HG03520 (cell line): Measurements from ENCODE around the gene CDK5RAP1.

ENCODE experiments used
- ATAC-seq: cut with Tn5 transposase; IDR thresholded peaks from one replicate; pipeline ENCODE4 v1.9.1; 2021; ENCODE audit warnings: mild to moderate bottlenecking, moderate library complexity; ENCODE audit not compliant: unreplicated experiment

CDK5RAP1 gene

DNA sequence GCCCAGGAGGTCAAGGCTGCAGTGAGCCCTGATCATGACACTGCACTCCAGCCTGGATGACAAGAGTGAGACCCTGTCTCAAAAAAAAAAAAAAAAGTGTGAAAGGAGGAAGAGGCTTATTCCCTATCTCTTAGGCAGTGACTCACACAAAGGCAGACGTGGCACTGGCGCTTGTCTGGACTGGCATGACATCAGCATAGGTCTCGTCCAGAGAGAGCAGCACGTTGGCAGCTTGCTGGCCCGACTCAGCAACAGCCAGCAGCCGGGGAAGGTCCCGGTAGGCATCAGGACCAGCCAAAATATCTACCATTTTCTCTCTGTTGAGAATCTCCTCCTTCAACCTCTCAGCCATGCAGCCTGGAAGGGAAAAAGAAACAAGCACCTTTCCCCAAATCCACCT lies 14.1 kb downstream of the CDK5RAP1 start:
- no peak for ATAC-seq

DNA sequence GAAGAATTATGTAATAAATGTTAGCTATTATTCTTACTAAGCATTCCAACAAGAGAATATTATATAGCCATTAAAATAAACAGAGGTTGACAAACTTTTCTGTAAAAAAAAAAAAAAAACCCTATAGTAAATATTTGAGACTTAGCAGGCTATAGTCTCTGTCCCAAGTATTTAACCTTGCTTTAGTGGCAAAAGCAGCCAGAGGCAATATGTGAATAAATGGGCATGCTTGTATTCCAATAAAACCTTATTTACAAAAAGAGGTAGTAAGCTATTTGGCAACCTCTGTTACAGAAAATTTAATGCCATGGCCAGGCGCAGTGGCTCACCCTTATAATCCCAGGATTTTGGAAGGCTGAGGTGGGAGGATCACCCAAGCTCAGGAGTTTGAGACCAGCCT lies 14.6 kb downstream of the CDK5RAP1 start:
- no peak for ATAC-seq

DNA sequence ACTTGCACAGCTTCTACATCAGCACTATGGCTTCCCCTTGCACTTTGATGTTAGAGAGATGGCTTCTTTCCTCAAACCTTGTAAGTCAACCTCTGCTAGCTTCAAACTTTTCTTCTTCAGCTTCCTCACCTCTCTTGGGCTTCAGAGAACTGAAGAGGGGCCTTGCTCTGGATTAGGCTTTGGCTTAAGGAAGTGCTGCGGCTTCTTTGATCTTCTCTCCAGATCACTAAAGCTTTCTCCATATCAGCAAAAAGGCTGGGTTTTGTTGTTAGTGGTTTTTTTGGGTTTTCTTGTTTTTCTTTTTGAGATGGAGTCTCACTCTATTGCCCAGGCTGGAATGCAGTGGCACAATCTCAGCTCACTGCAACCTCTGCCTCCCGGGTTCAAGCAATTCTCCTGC lies 24.0 kb downstream of the CDK5RAP1 start:
- ATAC-seq: no peak

DNA sequence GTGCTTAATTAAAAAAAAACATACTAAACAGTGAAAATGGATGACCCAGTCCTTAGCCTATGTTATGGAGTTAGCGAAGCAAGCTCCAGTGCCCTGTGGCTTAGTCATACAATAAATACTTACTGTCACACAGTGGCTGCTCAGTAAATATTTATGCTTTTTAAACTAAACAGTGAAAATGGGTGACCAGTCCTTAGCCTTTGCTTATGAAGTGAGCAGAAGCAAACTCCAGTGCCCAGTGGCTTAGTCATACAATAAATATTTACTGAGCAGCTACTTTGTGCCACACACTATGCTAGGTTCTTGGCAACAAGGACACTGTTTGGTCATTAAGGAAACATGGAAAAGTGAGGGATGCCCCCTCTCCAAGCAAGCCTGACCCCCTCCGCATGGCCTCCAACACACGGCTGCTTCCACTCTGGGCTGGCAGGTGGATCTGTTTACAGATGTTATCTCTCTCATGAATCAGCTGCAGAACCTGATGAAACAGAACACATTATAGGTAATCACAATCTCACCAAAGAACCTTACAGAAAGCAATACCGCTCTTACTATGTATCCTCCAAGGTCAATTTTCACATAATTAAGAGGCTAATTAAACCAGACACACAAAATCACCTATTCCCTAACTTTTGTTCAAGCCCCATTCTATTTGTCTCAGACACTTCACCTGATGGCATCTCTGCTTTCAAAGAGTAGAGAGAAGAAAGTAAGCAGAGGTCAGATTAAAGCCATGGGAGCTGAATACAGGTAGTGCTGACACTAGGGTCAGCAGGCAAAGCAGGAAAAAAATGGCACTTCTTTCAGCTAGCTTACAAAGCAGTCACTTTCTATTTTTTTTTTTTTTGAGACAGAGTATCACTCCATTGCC lies 27.3 kb downstream of the CDK5RAP1 start:
- no peak for ATAC-seq

DNA sequence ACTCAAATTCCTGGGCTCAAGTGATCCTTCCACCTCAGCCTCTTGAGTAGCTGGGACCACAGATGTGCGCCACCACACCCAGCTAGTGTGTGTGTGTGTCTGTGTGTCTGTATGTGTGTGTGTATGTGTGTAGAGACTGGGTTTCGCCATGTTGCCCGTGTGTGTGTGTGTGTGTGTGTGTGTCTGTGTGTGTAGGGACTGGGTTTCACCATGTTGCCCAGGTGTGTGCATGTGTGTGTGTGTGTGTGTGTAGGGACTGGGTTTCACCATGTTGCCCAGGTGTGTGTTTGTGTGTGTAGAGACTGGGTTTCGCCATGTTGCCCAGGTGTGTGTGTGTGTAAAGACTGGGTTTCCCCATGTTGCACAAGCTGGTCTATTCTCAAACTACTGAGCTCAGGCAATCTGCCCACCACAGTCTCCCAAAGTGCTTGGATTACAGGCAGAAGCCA lies 28.3 kb downstream of the CDK5RAP1 start:
- no peak for ATAC-seq

DNA sequence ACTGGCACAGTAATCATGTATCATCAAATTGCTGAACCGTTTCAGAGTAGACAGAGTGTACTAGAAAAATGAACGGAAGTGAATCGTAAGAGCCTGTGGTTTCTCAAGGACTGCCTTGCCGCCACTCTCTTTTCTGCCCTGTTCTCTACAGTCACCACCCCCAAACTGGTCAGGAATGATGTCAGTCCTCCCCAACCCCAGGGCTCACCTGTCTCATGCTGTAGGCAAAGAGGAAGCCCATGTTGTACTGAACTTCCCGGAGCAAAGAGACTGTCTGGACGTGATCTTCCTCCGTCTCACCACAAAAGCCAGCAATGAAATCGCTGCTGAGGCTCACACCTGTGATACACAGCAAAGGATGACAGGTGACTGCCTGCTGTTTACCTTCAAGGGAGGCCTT lies 31.0 kb downstream of the CDK5RAP1 start:
- ATAC-seq: no peak

DNA sequence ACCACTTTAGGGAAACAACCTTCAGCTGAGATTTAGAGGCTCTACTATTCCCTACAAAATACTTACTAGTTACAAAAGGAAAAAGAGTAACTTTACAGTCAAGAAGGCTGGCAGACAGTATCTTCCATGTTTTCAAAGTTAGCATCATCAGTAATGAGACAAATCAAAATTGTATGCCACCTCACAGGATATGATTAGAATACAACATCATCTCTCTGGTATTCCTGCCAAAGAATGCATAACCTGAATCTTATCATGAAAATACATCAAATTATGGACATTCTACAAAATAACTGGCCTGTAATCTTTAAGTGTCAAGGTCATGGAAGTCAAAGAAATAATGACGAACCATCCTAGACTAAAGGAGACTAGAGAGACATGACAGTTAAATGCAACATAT lies 38.4 kb downstream of the CDK5RAP1 start:
- ATAC-seq: no peak

DNA sequence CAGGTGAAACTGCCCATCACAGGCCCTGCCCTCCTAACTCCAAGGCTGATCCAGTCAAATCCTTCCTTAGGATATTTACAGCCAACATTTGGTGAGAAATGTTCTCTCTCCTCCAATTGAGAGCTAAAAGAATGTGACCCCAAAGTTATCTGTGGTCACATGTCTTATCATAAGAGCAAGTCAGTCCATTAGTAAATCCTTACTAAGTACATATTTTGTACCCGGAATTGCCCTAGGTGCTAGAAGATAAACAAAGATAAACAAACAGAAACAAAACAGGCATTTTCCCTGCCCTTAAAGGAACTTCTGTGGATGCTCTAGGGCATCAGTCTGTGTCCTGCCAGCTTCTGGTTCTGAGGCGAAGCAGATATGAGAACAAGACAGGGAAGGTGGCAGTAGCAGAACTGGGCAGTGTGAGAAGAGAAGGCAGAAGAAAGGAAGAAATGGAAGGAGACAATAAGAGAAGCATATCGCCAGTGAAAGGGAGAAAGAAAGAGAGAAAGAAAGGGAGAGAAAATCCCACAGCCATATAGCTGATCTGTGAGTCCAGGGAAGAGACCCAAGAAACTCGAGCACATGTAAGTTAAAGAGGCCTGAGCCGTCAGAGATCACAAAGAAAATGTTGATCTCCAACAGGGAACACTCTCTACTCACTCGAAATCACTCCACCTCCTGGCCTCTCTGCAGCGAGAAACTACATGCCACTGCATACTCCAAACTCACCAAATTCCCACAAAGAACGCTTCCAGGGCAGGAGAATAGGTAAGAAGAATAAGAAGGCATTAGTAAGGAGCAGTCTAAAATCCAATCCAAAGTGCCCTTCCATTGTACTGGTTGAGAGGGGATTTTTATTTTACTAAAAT lies 41.7 kb downstream of the CDK5RAP1 start:
- ATAC-seq: no peak

DNA sequence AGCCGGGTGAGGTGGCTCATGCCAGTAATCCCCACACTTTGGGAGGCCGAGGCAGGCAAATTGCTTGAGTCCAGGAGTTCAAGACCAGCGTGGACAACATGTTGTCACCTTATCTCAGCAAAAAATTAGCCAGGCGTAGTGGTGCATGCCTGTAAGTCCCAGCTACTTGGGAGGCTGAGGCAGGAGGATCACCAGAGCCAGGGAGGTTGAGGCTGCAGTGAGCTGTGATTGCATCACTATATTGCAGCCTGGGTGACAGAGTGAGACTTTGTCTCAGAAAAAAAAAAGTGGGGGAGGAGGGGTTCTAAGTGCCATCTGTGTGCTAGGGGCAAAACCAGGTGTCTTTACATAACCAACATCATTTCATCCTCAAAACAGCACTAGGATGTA lies 48.3 kb downstream of the CDK5RAP1 start:
- no peak for ATAC-seq

DNA sequence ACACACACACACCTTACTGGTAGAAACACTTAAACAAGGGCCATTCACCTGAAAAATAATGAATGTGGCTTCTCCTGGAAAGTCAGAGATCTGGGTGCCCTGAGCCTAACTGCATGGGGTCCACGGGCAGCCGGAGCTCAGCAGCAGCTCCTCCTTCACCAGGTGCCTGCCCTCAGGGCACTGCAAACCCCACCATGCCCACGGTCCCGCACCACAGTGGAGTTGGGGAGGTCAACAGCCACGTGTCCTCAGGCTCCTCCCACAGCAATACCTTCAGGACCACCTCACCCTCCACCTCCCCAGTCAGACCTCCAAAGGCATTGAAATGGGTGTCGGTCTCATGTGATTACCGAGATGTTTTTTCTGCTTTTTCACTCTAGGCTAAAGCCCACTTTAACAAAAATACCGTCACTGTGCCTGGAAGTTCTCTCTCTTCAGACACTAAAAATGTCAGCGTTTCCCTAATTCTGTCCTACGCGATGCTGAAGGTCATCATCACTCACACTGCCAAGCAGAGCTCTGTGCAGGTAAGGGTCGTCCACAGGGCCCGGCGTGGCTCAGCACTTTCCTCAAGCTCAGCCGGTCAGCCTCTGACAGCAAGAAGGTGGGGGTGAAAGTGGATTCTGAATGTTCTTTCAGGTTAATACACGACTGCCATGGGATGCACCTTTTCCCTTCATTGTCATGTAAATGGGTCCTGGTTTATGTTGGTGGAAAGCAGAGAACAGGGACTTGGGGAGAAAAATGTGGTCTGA lies 48.9 kb downstream of the CDK5RAP1 start:
- no peak for ATAC-seq

DNA sequence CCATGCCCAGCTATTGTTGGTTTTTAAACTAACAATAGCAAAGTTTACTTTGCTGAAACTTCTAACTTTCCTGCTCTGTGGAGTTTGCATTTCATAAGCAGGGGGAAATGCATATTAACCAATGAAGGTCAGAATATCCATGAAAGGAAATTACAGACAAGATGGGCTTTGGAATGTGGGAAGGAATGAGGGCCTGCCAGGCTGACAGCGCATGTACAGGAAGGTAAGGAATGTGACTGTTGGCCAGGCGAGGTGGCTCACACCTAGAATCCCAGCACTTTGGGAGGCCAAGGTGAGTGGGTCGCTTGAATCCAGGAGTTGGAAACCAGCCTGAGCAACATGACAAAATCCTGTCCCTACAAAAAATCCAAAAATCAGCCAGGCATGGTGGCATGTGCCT lies 49.6 kb downstream of the CDK5RAP1 start:
- ATAC-seq: no peak

DNA sequence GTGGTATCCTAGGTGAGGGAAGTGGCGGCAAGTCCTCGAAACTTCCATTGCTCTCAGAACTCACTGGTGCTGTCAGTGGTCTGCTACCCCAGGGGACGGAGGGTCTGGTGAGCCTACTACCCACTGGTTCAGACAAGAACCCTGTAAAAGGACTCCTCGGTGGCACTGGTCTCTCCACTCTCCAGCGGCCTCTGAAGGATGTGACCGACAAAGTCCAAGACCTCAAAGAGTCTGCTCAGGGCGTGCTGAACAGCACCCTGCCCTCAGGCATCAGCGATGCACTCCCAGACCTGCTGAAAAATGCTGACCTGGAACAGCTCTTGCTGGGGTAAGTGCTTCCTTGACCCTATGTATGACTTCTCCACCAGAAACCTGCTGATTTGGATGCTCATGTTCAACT lies 51.8 kb downstream of the CDK5RAP1 start:
- no peak for ATAC-seq

DNA sequence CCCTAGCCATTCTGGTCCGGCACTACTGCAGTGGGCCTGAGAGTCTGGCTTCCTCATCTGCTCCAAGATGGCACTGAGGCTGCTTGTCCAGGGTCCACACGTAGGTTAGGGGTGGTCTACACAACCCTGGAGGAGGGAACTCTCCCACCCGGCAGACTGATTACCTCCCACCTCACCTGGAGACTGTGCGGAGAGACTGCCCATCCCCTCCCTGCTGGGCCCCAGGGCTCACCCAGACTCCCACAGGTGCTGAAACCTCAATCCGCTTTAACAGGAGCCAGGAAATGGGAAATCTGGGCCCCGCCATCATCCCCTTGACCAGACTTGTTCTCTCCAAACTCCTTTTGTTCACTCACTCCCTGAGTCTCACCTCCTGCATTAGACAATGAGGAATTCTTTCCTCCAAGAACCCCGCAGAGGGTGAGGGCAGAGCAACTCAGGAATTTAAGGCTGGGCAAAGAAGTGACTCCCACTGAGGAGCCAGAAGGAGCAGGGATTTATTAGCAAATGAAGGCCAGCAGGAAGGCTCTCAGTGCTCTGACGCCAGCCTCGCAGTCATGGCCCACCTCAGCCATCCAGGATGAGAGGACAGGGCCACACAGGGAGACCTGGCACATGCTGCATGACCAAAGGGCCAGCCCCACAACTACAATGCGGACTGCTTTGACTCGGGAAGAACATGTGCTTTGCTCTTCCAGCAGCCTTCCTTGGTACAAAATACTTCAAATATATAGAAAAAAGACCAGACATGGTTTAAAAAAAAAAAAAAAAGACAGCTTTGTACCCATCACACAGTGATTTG lies 53.0 kb downstream of the CDK5RAP1 start:
- no peak for ATAC-seq

DNA sequence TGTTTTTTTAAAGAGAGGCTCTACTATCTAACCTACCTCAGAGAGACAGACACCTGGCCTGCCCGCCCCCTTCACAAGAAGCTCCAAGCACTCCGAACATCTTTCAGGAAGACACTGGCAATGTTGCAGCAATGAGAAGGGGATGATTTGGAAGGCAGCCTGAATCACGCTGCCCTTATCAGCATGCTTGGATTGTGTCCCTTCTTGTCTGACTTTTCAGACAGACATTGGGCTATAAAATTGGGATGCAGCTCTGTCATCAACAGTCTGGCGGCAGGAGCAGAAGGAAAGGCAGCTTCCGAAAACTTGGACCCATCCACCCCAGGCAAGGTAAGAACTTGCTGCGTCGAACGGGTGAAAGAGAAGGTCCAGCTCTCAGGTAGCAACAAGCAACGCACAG lies 56.0 kb downstream of the CDK5RAP1 start:
- no peak for ATAC-seq

DNA sequence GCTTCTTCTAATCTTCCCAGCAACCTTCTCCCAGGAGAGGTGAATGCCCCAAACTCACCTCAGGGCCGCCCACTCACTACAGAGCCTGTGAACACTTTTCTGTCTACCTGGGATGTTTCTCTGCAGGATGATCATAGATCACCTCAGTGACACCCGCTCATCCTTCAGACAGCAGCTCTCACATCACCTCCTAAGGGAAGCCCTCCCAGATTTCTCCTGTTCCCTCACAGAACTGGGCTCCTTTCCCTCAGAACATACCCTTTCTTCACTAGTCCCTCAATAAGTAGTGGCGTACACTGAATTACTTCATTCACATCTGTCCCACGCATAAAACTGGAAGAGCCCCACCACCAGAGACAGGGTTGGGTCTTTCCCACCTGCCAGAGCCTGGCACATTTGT lies 57.8 kb downstream of the CDK5RAP1 start:
- ATAC-seq: no peak

DNA sequence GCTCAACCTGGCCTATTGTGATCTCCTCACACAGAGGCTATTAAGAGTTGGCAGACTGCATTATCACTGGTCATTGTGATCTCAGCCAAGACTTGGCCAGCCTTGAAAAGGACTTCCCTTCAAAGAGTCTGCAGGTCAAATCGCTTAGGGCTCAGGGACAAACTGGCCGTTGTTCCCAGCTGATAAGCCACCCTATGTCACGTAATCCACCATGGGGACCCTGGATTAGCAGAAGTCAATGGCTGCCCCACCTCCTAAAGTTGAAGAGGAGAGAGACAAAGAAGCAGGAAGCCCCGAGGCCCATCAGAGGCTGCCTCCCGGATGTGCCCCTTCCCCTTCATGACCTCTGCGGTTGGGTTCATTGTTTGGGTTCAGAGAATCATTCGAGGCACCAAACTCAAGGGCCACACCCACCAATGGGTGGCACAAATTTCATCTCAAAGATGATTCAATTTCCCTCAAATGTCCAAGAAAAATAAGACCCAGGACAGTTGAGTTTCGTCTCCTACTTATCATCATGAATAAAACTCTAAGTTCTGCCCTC lies 61.7 kb downstream of the CDK5RAP1 start:
- no peak for ATAC-seq

DNA sequence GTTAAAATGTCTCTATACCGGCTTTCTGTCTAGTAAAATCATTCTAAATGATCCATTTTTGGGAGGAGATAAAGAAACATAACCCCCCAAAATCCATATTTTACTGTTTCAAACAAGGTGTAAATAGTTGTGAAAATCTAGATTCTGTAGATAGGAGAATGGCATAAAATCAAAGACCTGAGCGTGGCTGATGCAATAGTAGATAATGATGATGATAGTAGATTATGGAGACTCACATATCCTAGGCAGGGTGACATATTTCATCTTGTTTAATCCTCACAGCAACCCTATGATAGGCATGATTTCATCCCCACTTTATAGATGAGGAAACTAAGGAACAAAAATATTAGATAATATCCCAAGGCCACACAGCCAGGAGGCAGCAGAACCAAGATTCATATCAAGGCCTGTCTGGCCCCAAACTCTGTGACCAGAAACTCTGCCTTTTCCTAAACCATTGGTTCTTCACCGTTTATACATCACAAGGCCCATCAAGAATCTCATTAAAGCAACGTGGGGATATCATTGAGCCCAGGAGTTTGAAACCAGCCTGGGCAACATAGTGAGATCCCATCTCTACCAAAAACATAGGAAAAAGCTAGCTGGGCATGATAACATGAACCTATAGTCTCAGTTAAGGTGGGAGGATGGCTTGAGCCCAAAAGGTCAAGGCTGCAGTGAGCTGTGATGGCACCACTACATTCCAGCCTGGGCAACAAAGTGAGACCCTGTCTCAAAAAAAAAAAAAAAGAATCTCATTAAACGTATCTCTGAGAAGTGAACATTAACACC lies 62.7 kb downstream of the CDK5RAP1 start:
- no peak for ATAC-seq

DNA sequence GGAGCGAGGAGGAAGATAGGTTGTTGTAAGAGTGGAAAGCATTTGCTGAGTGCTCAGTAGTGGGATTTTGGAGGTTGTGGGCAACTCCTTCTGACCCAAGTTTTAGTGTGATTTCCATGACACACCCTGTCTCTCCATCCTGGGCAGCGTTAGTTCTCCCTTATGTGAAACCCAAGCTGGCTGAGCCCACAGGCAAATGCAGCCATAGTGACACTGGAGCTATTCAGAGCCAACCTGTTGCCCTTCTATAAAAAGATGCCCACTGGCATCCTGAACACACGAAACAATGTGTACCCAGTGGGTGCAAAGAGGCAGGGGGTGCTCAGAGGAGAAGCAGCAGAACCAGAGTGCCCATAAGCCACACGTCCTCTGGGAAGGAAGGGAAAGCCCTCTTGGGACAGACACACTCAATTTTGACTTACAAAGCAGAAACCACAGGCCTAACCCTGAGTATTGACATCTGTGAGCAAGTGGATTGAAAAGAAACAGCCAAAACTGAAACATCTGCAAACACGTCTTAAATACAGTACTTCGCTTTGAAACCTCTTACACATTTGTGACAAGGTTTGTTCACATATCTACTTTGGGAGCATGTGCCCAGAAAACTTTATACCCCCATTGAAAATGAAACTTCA lies 63.7 kb downstream of the CDK5RAP1 start:
- no peak for ATAC-seq

DNA sequence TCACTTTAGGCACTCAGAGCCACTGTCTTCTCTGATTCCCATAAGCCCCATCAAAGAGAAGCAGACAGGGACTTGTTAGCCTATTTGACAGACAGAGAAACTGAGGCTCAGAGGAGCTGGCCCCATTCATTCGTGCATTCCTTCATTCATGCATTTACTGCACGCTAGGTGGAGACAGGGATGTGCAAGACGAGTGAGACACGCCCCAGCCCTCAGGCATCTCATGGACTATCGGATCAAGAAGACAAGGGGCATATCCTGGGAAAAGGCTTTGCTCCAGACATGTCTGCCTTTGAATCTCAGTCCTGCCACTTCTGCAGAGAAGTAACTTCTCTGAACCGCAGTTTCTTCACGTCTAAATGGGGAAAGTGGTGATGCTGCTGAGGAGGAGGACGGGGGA lies 64.2 kb downstream of the CDK5RAP1 start:
- ATAC-seq: no peak
